GM21825 (cell line): ENCODE measurements around the gene PPP2R2D.

Experiments used
- ATAC-seq: cut with Tn5 transposase; IDR thresholded peaks from one replicate; pipeline ENCODE4 v1.9.1; 2021; ENCODE audit warnings: mild to moderate bottlenecking, moderate library complexity; ENCODE audit not compliant: unreplicated experiment

PPP2R2D gene

DNA sequence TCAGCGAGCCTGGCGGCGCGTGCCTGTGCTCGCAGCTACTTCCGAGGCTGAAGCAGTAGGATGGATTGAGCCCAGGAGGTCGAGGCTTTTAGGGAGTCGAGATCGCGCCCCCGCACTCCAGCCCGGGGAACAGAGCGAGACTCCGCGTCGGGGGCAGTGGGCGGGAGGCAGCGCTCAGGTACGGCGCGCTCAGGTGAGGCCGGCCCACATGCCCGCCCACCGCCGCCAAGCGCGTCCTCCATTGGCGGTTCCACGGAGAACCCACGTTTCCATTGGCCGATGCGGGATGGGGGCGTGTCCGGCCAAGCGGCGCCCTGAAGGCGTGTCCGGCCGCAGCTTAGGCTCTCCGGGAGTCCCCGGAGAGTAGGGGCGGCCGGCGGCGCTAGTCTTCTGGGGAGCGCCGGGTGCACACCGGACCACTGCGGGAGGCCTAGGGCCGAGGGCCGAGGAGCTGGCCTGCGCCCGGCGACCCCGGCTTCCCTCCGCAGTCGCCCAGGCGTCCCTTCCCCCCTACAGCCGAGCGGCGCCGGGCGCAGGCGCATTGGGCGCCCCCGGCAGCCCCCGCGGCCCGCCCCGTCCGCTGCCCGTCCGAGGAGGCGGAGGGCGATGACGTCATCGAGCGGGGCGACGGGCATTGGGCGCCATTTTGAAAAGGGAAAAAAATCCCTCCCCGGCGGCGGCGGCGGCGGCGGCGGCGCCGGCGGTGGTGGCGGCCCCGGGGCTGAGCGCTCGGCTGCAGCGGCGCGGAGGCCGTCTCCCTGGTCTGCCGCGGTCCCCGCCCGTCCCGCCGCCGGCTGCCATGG is at the start of gene PPP2R2D:
Gene PPP2R2D (plus strand): TSS at position 659 of the 803 bp plus-strand sequence. CDS start 141 bp downstream, at position 800.
- peak; percentile 87 for ATAC-seq

DNA sequence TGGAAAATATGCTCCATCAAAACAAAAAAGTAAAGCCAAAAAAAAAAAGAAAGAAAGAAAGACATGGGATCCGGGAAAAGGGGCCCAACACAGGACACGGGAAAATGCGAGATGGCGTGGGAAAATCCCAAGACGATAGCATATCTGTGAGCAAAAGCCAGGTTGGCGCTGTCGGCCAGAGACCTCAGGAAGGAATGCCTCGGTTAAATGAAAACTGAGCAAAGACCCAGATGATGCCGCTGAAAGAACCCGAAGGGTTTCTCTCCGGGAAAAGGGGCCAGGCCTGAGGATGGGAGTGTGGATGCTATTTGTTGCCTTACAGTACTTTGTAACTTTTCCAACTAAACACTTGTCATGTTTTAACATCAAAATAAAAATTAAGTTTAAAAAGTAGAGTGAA is 49.5 kb upstream of the PPP2R2D start:
- no peak for ATAC-seq

DNA sequence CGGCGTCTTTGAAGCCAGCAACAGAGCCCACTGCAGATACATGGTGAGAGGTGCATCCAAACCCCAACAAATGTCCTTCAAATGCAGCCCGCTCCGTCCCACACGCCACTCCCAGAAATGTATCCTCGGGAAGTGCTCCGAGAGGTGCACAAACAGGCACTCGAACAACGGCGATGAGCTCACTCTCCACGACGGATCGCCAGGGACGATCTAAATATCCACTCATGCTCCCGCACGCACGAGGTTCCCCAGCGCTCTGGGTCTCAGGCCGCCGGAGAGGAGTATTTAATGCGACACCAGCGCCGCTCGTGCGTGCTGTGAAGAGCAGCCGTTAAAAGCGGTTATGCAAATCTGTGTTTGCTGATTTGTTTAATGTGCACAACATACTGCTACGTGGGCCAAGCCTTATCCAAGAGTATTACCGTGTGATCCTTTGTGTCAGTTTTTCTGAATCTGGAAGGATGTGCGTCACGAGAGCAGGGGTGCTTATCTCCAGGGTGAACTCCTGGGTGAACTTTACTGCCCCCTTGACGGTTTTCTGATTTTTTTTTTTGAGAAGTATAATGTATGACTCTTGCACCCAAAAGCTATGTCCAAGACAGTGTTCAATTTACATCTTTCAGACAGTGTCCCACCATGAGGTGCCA is 48.5 kb upstream of the PPP2R2D start:
- no peak for ATAC-seq

DNA sequence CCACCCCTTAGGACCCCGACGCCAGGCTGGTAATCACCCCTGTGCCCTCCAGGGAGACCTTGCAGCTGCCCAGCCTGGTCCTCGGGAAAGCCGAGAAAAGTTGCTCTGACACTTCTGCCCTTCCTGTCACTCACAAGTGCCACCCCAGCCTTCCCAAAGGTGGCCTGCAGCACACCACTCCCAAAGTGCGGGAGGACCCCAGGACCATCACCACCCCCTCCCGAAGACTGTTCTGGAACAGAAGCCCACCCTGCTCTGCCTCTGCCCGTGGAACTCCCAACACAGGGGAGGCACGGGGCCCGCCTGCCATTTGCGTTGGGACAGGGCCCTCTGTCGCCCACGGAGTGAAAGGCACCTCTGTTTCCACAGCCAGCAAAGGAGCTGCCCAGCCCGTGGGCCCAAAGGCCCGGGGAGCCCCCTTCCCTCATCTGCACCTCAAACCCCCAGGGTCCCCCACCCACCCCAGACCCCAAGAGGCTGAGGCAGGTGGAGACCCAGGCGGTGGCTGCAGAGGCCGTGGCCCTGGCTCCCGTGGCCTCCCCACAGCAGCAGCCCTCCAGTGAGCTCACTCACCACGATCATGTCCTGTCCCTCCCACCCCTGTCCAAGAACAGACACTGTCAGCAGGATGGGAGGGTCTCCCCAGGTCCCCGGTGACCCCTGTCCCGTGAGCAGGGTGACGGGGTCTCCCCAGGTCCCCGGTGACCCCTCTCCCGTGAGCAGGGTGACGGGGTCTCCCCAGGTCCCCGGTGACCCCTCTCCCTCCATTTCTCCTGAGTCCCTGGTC is 47.8 kb upstream of the PPP2R2D start:
- no peak for ATAC-seq

DNA sequence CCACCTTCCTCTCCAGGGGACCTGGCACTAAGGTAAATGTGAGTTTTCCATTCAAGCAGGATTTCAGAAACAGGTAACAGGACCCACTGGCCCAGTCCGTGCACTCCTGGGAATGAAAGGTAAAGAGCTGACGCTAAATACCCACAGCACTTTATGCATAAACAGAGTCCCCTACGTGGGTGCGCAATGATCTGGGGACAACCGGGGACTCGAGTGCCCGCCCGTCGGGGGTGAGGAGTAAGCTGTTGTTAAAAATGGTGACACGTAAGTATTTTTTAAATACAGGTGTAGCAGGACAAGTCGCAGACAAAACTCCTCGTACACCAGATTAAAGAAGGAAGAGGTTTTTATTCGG is 47.2 kb upstream of the PPP2R2D start:
- ATAC-seq, result no peak

DNA sequence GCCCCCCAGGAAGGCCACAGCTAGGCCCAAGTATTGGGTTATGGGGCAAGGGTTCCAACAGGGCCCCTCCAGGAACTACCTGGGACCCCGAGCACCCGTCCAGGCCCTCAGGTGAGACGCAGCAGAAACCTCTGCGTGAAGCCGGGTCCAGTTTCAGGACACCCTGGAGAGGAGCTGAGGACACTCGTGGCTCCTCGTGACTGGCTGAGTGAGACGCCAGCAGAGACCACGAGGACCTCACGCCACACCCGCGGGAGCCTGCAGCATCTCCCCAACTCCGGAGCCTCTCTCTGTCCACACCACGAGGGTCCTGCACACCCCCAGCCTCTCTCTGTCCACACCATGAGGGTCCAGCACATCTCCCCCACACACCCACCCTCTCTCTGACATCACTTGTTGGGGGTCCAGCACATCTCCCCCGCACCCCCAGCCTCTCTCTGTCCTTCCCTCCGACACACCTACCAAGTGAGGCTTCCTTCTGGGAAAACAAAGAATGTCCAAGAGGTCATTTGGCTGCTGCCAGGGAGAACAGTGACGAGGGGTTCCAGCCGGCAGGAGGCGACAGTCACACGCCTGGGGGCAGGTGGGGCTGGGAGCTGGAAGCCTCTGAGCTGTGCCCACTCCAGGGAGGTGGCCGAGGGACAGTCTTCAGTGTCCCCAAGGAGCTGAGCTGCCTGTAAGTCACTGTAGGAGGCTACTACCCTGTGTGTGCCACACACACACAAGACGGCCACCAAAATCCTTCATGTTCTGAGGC is 46.1 kb upstream of the PPP2R2D start:
- no peak for ATAC-seq

DNA sequence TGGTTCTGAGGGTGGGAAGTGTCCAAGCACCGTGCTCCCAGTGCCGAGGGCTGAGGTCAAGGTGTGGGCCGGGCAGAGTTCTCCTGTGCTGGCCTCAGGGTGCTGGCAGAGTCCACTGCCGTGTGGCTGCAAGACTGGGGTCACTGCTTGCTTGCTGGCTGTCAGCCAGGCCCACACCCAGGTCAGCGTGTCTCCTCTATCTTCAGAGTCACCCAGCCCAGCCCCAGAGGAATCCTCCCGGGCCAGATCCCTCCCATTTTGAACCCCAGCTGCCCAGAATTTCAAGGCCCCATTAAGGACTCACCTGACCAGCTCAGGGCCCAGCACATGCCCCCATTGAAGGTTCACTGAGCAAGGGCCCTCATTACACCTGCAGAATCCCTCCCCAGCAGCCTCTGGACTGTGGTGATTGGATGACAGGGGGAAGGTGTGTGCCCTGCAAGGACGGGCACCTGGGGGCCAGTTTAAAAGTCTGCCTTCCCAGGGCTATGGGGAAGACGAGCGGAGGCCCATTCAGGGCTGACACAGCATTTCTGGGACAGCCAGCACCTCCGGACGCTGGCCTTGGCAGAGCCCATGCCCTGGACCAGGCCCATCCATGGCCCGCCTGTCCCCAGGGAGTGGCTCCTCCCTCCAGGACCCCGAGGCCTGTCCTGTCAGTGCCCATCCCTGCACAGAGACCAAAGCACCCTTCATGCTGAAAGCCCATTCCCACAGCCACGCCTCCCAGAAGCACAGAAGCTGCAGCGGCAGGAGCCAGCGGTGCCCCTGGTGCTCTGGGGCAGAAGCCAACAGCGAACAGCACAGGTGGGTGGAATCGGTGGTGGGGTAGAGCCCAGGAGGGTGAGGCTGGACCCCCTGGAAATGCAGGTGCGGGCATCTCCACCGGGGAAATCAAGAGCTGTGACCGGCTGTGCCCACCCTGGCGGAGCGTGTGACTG is 45.1 kb upstream of the PPP2R2D start:
- no peak for ATAC-seq

DNA sequence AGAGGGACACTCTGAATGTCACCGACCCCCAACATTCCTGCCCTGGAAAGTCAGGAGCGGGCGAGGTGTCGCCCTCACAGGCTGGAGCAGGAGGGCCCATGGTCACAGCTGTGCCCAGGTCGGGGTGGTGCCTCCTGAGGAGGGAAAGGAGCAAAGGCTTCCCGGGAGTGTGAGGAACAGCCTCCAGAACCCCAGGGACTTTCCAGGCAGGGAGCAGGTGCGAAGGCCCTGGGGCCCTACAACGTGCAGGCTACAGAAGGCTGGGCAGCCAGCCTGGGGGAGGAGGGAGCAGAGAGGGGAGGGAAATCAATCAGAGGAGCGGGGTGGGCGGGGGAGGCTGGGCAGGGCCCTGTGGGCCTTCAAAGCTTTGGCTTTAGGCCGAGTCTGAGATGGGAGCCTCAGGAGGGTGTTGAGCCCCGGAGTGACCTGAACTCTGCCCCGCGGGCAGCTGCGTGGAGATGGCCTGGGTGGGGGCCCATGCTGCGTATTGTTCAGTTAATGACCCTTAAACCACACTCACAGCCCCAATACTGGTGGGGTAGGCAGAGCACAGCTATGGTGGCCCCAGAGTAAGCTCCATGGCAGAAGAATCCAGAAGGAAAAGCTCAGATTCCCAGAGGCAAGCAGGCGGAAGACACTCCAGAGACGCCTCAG is 44.2 kb upstream of the PPP2R2D start:
- ATAC-seq, result no peak

DNA sequence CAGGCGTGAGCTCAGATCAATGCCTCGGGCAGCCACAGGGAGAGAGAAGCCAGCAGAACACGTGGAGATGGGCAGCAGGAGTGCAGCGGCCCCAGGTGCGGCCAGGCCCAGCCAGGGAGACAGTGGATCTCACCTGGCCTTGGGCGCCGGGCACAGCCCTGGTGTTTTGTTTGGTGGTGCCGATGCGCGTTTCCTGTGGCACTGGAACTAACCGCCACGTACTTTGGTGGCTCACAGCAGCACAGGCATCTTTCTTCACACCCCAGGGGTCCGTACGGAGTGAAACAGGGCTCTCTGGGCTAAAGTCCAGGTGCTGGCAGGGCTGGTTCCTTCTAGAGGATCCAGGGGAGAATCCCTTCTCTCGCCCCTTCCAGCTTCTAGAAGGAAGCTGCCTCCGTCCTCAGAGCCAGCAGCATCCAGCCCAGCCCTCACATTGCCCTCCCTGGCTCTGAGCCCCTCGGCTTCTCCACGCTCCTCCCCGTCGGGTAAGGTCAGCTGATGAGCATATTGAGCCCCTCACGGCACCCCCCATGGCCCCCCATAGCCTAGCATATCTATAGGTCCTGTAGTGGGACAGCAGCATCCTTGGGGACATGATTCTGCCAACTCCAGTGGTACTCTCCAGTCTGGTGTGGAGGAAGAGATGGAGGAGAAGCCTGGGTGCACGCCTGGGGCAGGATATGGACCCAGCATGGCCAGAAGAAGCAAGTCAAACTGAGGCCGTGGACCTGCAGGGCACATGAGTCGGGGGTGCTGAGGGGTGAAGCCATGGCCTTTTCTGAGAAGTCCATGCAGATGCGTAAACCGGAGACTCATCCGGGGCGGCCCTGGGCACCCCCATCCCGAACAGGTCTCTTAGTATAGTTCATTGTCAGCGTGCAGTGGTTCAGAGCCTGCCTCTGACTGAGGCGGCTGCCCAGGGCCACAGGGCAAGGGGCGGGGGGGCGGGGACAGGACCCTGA is 43.4 kb upstream of the PPP2R2D start:
- ATAC-seq, result no peak

DNA sequence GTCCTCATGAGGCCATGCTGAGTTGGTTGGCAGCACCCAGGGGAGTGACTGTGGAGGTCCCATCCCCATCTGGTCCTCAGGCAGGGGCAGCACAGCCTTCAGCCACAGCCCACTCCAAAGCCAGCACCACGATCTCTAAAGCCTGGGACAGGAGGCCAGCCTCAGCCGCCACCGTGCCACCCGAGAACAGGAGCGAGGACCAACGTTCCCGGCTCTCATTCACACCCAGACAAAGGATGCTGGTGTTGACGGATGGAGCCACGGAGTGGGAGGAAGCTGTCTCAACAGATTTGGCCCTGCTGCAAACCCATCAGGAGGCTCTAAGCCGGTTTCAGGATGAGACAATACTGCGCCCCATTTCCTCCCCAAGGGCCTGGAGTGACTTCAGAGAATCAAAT is 42.7 kb upstream of the PPP2R2D start:
- no peak for ATAC-seq

DNA sequence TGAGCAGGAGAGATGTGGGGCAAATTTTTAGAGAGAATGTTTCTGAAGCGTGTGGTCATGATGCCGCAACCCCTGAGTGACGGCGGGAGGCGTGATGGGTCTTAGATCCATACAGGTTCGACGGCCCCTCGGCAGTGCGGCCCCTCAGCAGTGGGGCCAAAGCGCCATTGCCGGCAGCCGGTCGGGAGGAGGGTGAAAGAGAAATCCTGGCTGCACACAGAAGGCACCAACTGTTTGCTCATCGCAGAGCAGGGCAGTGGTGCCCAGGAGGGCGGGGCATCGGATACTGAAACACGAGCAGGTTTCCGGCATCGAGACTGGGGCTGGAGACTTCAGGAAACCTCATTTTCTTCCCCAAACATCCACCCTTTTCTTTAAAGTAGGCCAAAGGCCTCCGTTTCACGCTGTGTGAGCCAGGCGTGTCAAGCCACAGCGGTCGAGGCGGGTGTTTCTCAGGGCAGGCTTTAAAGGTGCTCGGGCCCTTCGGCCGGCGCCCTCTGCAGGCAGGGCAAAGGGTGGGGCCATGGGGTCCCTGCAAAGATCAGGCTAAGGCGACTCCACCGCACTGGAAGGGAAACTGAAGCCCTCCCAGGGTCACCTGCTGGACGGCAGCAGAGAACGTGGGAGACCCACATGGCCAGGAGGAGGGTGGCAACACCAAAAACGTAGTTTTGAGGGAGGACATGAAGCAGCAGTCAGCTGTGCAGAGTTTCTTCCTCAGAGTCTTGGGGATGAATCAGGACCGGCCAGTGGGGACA is 42.0 kb upstream of the PPP2R2D start:
- no peak for ATAC-seq

DNA sequence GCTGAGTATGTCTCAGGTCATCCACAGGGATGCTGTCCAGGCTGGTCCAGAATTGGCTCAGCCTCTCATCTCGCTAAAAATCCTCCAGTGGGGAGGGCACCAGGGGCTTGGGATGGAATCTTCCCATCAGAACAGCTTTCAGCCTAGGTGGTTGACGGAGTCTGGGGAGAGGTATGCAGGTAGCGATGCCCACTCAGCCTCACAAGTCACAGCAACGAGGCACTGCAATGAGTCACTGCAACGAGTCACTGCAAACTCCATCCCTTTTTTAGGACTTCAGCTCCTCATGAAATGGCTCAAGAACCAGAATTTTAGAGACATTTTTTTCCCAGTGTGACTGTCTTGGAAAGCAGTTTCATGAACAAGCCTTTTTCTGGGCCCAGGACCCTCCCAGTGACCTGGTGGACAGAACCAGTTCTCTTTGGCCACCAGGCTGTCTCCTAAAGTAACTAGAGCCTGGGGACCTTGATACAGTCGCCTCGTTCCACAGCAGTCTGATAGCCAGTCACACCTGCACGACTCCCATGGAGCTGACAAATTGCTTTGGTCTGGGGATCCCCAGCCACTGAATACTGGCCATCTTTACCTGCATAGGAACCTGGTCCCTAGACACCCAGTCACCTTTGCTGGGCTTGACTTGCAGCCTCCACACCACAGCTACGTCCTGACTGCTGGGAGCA is 41.3 kb upstream of the PPP2R2D start:
- ATAC-seq, result no peak

DNA sequence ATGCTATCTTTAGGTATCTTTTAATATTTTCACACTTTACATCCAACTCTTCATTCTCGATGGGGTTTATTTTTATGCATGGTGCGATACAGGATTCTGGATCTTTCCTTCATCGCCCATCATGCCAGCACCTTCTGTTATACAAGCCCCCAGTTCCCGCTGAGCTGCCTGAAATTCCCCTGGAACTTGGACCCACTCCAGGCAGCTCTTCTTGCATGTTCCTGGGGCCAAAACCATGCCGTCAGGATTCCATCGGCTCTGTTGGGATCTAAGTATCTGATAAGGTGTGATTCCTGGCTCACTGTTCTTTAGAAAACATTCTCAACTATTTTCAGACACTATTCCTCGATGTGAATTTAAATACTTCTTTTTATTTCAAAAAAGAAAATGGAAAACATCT is 40.5 kb upstream of the PPP2R2D start:
- no peak for ATAC-seq

DNA sequence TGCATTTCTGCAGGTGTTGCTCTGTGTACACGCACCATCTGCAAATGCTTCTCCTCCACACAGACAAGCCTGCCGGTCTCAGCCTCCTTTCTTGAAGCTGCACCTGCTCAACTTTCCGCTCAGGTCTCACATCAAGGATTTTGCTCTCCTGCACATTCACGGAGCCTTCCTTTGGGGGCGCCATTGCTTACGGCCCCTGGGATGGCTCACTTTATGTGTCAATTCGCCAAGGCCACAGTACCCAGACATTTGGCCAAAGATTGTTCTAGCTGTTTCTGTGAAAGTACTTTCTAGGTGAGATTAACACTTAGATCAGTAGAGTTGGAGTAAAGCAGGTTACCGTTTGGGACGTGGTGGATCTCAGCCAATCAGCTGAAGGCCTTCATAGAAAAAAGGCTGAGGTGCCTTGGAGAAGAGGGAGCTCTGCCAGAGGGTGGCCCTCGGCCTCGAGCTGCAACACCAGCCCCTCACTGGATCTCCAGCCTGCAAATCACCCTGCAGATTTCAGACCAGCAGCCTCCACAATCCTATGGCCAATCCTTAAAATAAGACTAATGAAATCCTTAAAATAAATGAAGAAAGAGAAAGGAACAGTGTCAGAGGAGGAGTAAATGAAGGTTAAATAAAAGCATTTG is 39.9 kb upstream of the PPP2R2D start:
- no peak for ATAC-seq

DNA sequence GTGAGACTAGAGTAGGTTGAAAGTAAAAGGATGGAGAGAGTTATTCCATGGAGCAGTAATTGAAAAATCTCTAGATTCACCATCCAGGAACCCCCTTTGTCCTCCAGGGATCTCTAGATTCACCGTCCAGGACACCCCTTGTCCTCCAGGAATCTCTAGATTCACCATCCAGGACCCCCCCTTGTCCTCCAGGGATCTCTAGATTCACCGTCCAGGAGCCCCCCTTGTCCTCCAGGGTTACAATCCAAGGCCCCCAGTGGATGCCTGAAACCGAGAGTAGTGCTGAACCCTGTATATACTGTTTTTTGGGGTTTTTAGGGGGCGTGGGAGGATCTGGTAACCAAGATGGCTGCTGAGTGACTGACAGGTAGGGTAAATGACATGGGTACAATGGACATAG is 38.3 kb upstream of the PPP2R2D start:
- ATAC-seq, result no peak

DNA sequence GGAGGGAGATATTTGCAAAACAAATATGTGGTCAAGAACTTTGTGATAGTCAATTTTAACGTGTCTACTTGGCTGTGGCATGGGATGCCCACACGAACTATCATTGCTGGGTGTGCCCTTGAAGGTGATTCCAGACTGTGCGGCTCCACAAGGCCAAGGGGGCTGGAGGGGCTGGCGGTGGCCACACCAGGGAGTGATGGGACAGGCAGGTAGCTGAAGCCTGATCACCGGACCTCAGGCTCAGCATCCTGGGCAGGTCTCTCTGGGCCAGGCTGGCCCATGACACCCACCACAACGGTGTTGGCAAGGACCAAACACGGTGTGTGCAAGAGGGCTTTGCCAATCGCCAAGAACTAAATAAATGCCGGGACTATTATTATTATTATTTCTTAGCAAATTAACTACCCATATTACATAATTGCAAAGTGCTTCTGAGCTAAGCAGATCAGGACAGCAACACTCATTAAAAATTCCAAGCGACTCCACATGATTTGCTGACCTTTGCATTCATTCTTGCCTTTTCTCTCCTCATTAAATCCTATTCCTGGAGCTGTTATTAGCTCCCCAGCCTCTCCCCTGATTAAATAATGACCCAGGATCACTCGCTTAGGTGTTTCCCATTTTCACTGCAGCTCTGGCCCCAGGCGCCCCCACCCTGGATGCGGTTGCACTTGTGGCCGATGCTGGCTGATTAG is 35.4 kb upstream of the PPP2R2D start:
- ATAC-seq, result no peak
